Measurements from ENCODE around the gene CD84.
"Not testable (repeated sequence)": the region's sequence is repeated elsewhere in the genome, so short reads cannot be mapped to it uniquely, and the experiment has no call there.

Gene CD84

GRCh38 chr1:160578525-160579191, 638 bp downstream of the CD84 start:
- Histone ChIP-seq H3K9ac (ENCODE audit: low read length) (no peak overlapping the region), H3K27me3 (ENCODE audit: control insufficient read depth, insufficient read depth, low read length) (no peaks in the 10 kb centered on the region), H3K36me3 (ENCODE audit: control insufficient read depth, insufficient read depth, low read length) (no peaks in the 10 kb centered on the region), H3K4me3 (ENCODE audit: low read length) (no peak overlapping the region), H3K27ac (ENCODE audit: low read depth, low read length) (no peak overlapping the region), H3K4me1 (ENCODE audit: control insufficient read depth, insufficient read depth, low read length) (no peaks in the 10 kb centered on the region)

DNA sequence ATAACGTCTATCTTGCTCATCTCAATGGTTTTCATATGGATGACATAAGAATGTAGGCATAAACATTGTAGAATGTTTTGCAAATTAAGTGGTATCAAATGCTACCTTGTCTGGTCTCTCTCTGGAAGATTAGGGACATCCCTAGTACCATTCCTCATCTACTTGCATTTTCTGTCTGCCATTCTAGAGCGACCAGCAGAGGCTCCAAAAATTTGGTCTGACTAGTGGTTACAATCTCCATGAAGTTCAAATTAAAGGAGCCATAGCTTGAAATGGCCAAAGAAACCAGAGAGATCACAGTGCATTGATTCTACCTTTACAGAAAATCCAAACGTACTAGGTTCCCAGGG, 1.1 kb downstream of the CD84 start:
- no peaks in the 10 kb centered on the region for H3K36me3 ChIP-seq (ENCODE audit: control insufficient read depth, insufficient read depth, low read length)
- H3K4me3 ChIP-seq (ENCODE audit: low read length), result no peak overlapping the region
- no peaks in the 10 kb centered on the region for H3K27me3 ChIP-seq (ENCODE audit: control insufficient read depth, insufficient read depth, low read length)
- H3K27ac ChIP-seq (ENCODE audit: low read depth, low read length), result no peak overlapping the region
- H3K4me1 ChIP-seq (ENCODE audit: control insufficient read depth, insufficient read depth, low read length), result no peaks in the 10 kb centered on the region
- H3K9ac ChIP-seq (ENCODE audit: low read length), result no peak overlapping the region

DNA sequence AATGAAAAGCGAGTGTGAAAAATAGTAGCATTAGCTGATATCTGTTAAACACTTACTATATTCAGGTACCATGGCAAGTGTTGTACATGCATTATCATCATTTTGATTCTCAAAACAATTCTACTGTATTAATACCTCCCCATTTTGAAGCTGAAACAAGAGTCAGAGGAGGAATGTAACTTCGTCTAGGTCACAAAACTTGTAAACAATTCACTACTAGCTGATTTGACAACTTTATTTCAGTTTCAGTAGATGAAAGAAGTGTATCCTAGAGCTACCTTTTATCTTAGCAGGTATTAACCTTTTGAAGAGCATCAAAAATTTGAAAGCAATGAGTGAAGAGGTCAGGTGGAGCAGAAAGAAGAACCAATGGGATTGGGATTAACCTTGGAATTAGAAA, 1.6 kb downstream of the CD84 start:
- Histone ChIP-seq H3K4me3 (ENCODE audit: low read length) (no peak overlapping the region), H3K4me1 (ENCODE audit: control insufficient read depth, insufficient read depth, low read length) (no peaks in the 10 kb centered on the region), H3K36me3 (ENCODE audit: control insufficient read depth, insufficient read depth, low read length) (no peaks in the 10 kb centered on the region), H3K9ac (ENCODE audit: low read length) (no peak overlapping the region), H3K27me3 (ENCODE audit: control insufficient read depth, insufficient read depth, low read length) (no peaks in the 10 kb centered on the region), H3K27ac (ENCODE audit: low read depth, low read length) (no peak overlapping the region)

DNA sequence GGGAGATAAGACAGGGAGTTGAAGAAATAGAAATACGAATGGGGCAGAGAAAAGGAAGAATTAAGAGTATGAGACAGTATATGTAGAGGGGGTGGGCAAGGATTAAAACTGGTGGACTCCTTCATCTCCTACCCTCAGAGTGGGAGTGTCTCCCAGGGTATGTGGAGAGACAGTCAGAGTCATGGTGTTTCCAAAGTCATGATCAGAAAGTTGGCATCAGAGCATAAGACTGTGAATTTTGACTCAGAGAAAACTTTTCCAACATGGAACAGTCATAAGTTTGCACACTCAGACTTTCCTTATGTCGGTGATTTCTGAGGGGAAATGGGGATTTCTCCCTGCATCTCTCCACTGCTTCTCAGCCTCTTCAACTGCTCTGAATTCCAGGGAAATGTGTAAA, 2.4 kb downstream of the CD84 start:
- Histone ChIP-seq H3K4me3 (ENCODE audit: low read length) (no peak overlapping the region), H3K27me3 (ENCODE audit: control insufficient read depth, insufficient read depth, low read length) (no peaks in the 10 kb centered on the region), H3K4me1 (ENCODE audit: control insufficient read depth, insufficient read depth, low read length) (no peaks in the 10 kb centered on the region), H3K27ac (ENCODE audit: low read depth, low read length) (no peak overlapping the region), H3K9ac (ENCODE audit: low read length) (no peak overlapping the region), H3K36me3 (ENCODE audit: control insufficient read depth, insufficient read depth, low read length) (no peaks in the 10 kb centered on the region)

GRCh38 chr1:160576390-160576789, 2.9 kb downstream of the CD84 start:
- Histone ChIP-seq H3K36me3 (ENCODE audit: control insufficient read depth, insufficient read depth, low read length) (no peaks in the 10 kb centered on the region), H3K4me1 (ENCODE audit: control insufficient read depth, insufficient read depth, low read length) (no peaks in the 10 kb centered on the region), H3K4me3 (ENCODE audit: low read length) (no peak overlapping the region), H3K27me3 (ENCODE audit: control insufficient read depth, insufficient read depth, low read length) (no peaks in the 10 kb centered on the region), H3K9ac (ENCODE audit: low read length) (no peak overlapping the region), H3K27ac (ENCODE audit: low read depth, low read length) (no peak overlapping the region)

DNA sequence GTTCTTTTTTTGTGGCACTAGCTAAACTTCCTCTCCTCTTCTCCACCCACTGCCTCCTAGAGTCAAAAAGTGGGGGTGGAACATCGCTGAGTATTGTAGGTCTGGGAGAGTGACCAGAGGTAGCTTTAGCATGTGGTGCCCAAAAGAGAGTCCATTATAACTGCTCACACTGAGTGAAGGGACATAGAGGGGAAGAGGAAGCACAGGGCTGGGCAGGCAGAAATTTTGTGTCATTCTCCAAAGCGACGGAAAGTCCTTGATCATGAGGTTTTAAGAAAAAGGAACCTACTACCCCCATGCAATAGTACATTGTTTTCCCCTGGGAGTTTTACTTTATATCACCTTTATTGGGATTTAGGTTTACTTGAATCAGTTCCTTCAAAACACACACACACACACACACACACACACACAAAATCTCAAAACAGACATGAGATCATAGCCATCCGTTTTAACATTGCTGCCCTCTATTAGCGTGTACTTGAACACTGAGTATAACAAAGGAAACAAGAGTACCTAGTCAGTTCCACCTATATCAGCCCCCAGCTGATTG, 4.1 kb downstream of the CD84 start:
- Histone ChIP-seq H3K4me1 (ENCODE audit: control insufficient read depth, insufficient read depth, low read length) (no peaks in the 10 kb centered on the region), H3K36me3 (ENCODE audit: control insufficient read depth, insufficient read depth, low read length) (no peaks in the 10 kb centered on the region), H3K27ac (ENCODE audit: low read depth, low read length) (no peak overlapping the region), H3K27me3 (ENCODE audit: control insufficient read depth, insufficient read depth, low read length) (no peaks in the 10 kb centered on the region), H3K4me3 (ENCODE audit: low read length) (no peak overlapping the region), H3K9ac (ENCODE audit: low read length) (no peak overlapping the region)

GRCh38 chr1:160570840-160571239, 8.5 kb downstream of the CD84 start:
- H3K36me3 ChIP-seq (ENCODE audit: control insufficient read depth, insufficient read depth, low read length), result no peaks in the 10 kb centered on the region
- H3K4me3 ChIP-seq (ENCODE audit: low read length), result no peak overlapping the region
- H3K4me1 ChIP-seq (ENCODE audit: control insufficient read depth, insufficient read depth, low read length), result no peaks in the 10 kb centered on the region
- no peak overlapping the region for H3K9ac ChIP-seq (ENCODE audit: low read length)
- H3K27ac ChIP-seq (ENCODE audit: low read depth, low read length), result no peak overlapping the region
- no peaks in the 10 kb centered on the region for H3K27me3 ChIP-seq (ENCODE audit: control insufficient read depth, insufficient read depth, low read length)

- Histone ChIP-seq H3K27me3 (ENCODE audit: control insufficient read depth, insufficient read depth, low read length) (no peaks in the 10 kb centered on the region), H3K27ac (ENCODE audit: low read depth, low read length) (no peak overlapping the region), H3K36me3 (ENCODE audit: control insufficient read depth, insufficient read depth, low read length) (no peaks in the 10 kb centered on the region), H3K9ac (ENCODE audit: low read length) (no peak overlapping the region), H3K4me3 (ENCODE audit: low read length) (no peak overlapping the region), H3K4me1 (ENCODE audit: control insufficient read depth, insufficient read depth, low read length) (no peaks in the 10 kb centered on the region)
Measured at GRCh38 chr1:160569806-160570205, 9.5 kb downstream of the CD84 start.

- no peaks in the 10 kb centered on the region for H3K4me1 ChIP-seq (ENCODE audit: control insufficient read depth, insufficient read depth, low read length)
- no peaks in the 10 kb centered on the region for H3K36me3 ChIP-seq (ENCODE audit: control insufficient read depth, insufficient read depth, low read length)
- no peak overlapping the region for H3K4me3 ChIP-seq (ENCODE audit: low read length)
- no peak overlapping the region for H3K9ac ChIP-seq (ENCODE audit: low read length)
- H3K27ac ChIP-seq (ENCODE audit: low read depth, low read length), result no peak overlapping the region
- no peaks in the 10 kb centered on the region for H3K27me3 ChIP-seq (ENCODE audit: control insufficient read depth, insufficient read depth, low read length)
Measured at GRCh38 chr1:160567858-160568682, 11.2 kb downstream of the CD84 start.

GRCh38 chr1:160567341-160567740, 12.0 kb downstream of the CD84 start:
- Histone ChIP-seq H3K4me1 (ENCODE audit: control insufficient read depth, insufficient read depth, low read length) (no peaks in the 10 kb centered on the region), H3K4me3 (ENCODE audit: low read length) (no peak overlapping the region)

GRCh38 chr1:160565564-160565963, 13.7 kb downstream of the CD84 start:
- Histone ChIP-seq H3K27ac (ENCODE audit: low read depth, low read length) (no peak overlapping the region), H3K4me1 (ENCODE audit: control insufficient read depth, insufficient read depth, low read length) (no peaks in the 10 kb centered on the region), H3K36me3 (ENCODE audit: control insufficient read depth, insufficient read depth, low read length) (no peaks in the 10 kb centered on the region), H3K9ac (ENCODE audit: low read length) (no peak overlapping the region), H3K27me3 (ENCODE audit: control insufficient read depth, insufficient read depth, low read length) (no peaks in the 10 kb centered on the region), H3K4me3 (ENCODE audit: low read length) (no peak overlapping the region)

More at GRCh38 chr1:160567341-160567740, 12.0 kb downstream of the CD84 start:
- no peaks in the 10 kb centered on the region for H3K27me3 ChIP-seq (ENCODE audit: control insufficient read depth, insufficient read depth, low read length)
- no peaks in the 10 kb centered on the region for H3K36me3 ChIP-seq (ENCODE audit: control insufficient read depth, insufficient read depth, low read length)
- H3K27ac ChIP-seq (ENCODE audit: low read depth, low read length), result no peak overlapping the region
- no peak overlapping the region for H3K9ac ChIP-seq (ENCODE audit: low read length)

DNA sequence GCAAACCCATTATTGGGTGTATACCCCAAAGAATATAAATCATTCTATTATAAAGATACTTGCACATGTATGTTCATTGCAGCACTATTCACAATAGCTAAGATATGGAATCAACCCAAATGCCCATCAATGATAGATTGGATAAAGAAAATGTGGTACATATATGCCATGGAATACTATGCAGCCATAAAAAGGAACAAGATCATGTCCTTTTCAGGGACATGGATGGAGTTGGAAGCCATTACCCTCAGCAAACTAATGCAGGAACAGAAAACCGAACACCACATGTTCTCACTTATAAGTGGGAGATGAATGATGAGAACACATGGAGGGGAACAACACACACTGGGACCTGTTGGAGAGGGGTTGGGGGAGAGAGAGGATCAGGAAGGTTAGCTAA, 16.1 kb downstream of the CD84 start:
- not testable (repeated sequence) for H3K4me3 ChIP-seq (ENCODE audit: low read length); H3K27ac ChIP-seq (ENCODE audit: low read depth, low read length); H3K27me3 ChIP-seq (ENCODE audit: control insufficient read depth, insufficient read depth, low read length); H3K4me1 ChIP-seq (ENCODE audit: control insufficient read depth, insufficient read depth, low read length); H3K36me3 ChIP-seq (ENCODE audit: control insufficient read depth, insufficient read depth, low read length); H3K9ac ChIP-seq (ENCODE audit: low read length)

GRCh38 chr1:160562745-160563144, 16.6 kb downstream of the CD84 start:
- not testable (repeated sequence) for H3K27ac ChIP-seq (ENCODE audit: low read depth, low read length); H3K9ac ChIP-seq (ENCODE audit: low read length); H3K36me3 ChIP-seq (ENCODE audit: control insufficient read depth, insufficient read depth, low read length); H3K4me1 ChIP-seq (ENCODE audit: control insufficient read depth, insufficient read depth, low read length); H3K27me3 ChIP-seq (ENCODE audit: control insufficient read depth, insufficient read depth, low read length); H3K4me3 ChIP-seq (ENCODE audit: low read length)
